ENCODE measurements around the gene CIBAR2.

DNA sequence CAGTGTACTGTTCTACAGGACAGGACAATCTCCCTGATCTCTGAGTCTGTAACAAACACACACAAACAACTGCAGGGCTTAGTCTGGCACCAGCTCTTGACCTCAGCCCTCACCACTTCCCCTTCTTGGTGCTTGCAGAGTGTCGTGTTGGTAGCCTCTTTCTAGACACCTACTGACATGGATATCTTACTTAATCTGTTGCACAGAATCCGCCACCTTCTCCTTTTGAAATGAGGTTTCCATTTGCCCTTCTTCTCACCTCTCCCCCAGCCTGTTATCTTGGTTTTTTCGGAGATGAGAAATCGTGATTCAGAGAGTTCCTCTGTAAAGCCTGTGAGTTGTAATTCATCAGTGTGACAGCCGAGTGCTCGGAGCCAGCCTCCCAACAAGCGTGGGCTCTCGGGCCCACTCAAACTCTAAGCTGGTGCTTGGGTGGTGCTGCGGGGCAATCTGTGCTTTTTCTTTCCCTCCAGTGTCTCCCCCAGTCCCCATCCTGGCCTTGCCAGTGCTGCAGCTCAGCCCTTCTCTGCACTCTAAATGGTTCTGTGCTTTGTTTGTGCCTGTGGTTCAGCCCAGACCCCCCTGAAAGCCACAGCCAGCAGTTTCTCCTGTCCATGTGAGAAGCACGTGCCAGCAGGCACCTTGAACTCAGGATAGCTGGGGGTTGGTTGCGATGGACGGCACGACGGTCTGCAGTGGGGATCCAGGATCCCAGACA is 56.6 kb downstream of the CIBAR2 start:
- no peak for TF ChIP-seq WRNIP1 (IDR thresholded peaks at IDR 0.05; ENCODE audit: borderline replicate concordance, low read depth, low read length)
- TF ChIP-seq CHD1 (IDR thresholded peaks at IDR 0.05; ENCODE audit: low read depth, low read length) = no peak
- peak; percentile 47 to 60; a peak in 1 of 4 replicates for TF ChIP-seq EP300 (IDR thresholded peaks at IDR 0.05; ENCODE audit: borderline replicate concordance in 1 of 2, control insufficient read depth in 1 of 2, low read depth in 2 of 2, low read length in 2 of 2)
- TF ChIP-seq BRCA1 (IDR thresholded peaks at IDR 0.05; ENCODE audit: low read depth, low read length) = no peak
- TF ChIP-seq STAT1 (conservative IDR thresholded peaks at IDR 0.05) = no peak
- no peak for TF ChIP-seq ZNF274 (IDR thresholded peaks at IDR 0.05; ENCODE audit: insufficient read depth, insufficient read length)
- TF ChIP-seq, protein P1, sequence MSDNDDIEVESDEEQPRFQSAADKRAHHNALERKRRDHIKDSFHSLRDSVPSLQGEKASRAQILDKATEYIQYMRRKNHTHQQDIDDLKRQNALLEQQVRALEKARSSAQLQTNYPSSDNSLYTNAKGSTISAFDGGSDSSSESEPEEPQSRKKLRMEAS (IDR thresholded peaks at IDR 0.05; ENCODE audit: low read depth, low read length) = no peak
- no peak for TF ChIP-seq FOXK2 (IDR thresholded peaks at IDR 0.05)
- TF ChIP-seq, protein P2, sequence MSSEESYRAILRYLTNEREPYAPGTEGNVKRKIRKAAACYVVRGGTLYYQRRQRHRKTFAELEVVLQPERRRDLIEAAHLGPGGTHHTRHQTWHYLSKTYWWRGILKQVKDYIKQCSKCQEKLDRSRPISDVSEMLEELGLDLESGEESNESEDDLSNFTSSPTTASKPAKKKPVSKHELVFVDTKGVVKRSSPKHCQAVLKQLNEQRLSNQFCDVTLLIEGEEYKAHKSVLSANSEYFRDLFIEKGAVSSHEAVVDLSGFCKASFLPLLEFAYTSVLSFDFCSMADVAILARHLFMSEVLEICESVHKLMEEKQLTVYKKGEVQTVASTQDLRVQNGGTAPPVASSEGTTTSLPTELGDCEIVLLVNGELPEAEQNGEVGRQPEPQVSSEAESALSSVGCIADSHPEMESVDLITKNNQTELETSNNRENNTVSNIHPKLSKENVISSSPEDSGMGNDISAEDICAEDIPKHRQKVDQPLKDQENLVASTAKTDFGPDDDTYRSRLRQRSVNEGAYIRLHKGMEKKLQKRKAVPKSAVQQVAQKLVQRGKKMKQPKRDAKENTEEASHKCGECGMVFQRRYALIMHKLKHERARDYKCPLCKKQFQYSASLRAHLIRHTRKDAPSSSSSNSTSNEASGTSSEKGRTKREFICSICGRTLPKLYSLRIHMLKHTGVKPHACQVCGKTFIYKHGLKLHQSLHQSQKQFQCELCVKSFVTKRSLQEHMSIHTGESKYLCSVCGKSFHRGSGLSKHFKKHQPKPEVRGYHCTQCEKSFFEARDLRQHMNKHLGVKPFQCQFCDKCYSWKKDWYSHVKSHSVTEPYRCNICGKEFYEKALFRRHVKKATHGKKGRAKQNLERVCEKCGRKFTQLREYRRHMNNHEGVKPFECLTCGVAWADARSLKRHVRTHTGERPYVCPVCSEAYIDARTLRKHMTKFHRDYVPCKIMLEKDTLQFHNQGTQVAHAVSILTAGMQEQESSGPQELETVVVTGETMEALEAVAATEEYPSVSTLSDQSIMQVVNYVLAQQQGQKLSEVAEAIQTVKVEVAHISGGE (CRISPR knock-in tag; IDR thresholded peaks at IDR 0.05) = no peak
